ENCODE results near the gene ZFP36L1. TPM values are rescaled to one million over a fixed set of nuclear protein-coding genes. Genes with fewer than 3 reads are reported as not detected.
"Not testable (repeated sequence)": the region's sequence is repeated elsewhere in the genome, so short reads cannot be mapped to it uniquely, and the experiment has no call there.

Gene ZFP36L1
- total RNA-seq, 1 donor from 2014 or later = 48.0 TPM

GRCh38 chr14:68768316-68768715 lies 24.6 kb downstream of the ZFP36L1 start:
- no peak for TF ChIP-seq CTCF (IDR thresholded peaks at IDR 0.05; ENCODE audit: borderline replicate concordance)

GRCh38 chr14:68767248-68767645 lies 25.6 kb downstream of the ZFP36L1 start:
- H3K4me3 ChIP-seq = no peak overlapping the region
- H3K9me3 ChIP-seq (replicated peaks) = no peaks in the 10 kb centered on the region
- TF ChIP-seq CTCF (IDR thresholded peaks at IDR 0.05; ENCODE audit: borderline replicate concordance) = no peak
- no peak for DNase-seq
- no peaks in the 10 kb centered on the region for H3K36me3 ChIP-seq
- H3K27me3 ChIP-seq (ENCODE audit: low read depth) = no peaks in the 10 kb centered on the region
- H3K27ac ChIP-seq (replicated peaks) = no peak overlapping the region
- intact Hi-C loops (cut with micrococcal nuclease) = no loop called here
- peaks cover 36% of the 10 kb centered on the region for H3K4me1 ChIP-seq

More at GRCh38 chr14:68768316-68768715, 24.6 kb downstream of the ZFP36L1 start:
- peaks cover 33% of the 10 kb centered on the region for H3K4me1 ChIP-seq
- H3K27me3 ChIP-seq (ENCODE audit: low read depth) = no peaks in the 10 kb centered on the region
- intact Hi-C loops (cut with micrococcal nuclease) = no loop called here
- no peak for DNase-seq
- H3K27ac ChIP-seq (replicated peaks) = no peak overlapping the region
- no peaks in the 10 kb centered on the region for H3K36me3 ChIP-seq
- no peak overlapping the region for H3K4me3 ChIP-seq
- no peaks in the 10 kb centered on the region for H3K9me3 ChIP-seq (replicated peaks)

- H3K4me1 ChIP-seq = peaks cover 37% of the 10 kb centered on the region
- no peak for TF ChIP-seq CTCF (IDR thresholded peaks at IDR 0.05; ENCODE audit: borderline replicate concordance)
- H3K27ac ChIP-seq (replicated peaks) = no peak overlapping the region
- no peaks in the 10 kb centered on the region for H3K36me3 ChIP-seq
- H3K27me3 ChIP-seq (ENCODE audit: low read depth) = no peaks in the 10 kb centered on the region
- DNase-seq = no peak
- H3K9me3 ChIP-seq (replicated peaks) = no peaks in the 10 kb centered on the region
- no peak overlapping the region for H3K4me3 ChIP-seq
- intact Hi-C loops (cut with micrococcal nuclease) = no loop called here
Measured at GRCh38 chr14:68766299-68767247, 26.3 kb downstream of the ZFP36L1 start.

GRCh38 chr14:68763843-68764242 lies 29.0 kb downstream of the ZFP36L1 start:
- DNase-seq; H3K27me3 ChIP-seq (ENCODE audit: low read depth); H3K9me3 ChIP-seq (replicated peaks); H3K36me3 ChIP-seq; H3K4me3 ChIP-seq; intact Hi-C loops (cut with micrococcal nuclease): not testable (repeated sequence)
- peaks cover 35% of the 10 kb centered on the region for H3K4me1 ChIP-seq
- peak overlapping the region; percentile 83 for H3K27ac ChIP-seq (replicated peaks)

- intact Hi-C loops (cut with micrococcal nuclease) = no loop called here
- no peak for TF ChIP-seq CTCF (IDR thresholded peaks at IDR 0.05; ENCODE audit: borderline replicate concordance)
- Histone ChIP-seq H3K27ac (replicated peaks) (peak overlapping the region; percentile 83), H3K36me3 (no peaks in the 10 kb centered on the region), H3K9me3 (replicated peaks) (no peaks in the 10 kb centered on the region), H3K4me3 (no peak overlapping the region), H3K4me1 (peaks cover 38% of the 10 kb centered on the region), H3K27me3 (ENCODE audit: low read depth) (no peaks in the 10 kb centered on the region)
- peak; percentile 81 for DNase-seq
Measured at GRCh38 chr14:68762953-68763764, 29.7 kb downstream of the ZFP36L1 start.

All from left ventricle myocardium inferior (tissue), 1 donor.